C4-2B (cell line): ENCODE results near the gene ACOT11.
"Not testable (repeated sequence)": the region's sequence is repeated elsewhere in the genome, so short reads cannot be mapped to it uniquely, and the experiment has no call there.

ENCODE experiments used
- H3K27ac ChIP-seq: fragments of 450-650 bp; 2 replicates; pipeline ENCODE4 v1.5.1; 2017
- CTCF ChIP-seq: fragments of 450-650 bp; conservative IDR thresholded peaks from 2 replicates; pipeline ENCODE4 v1.5.1; 2017; ENCODE audit warnings: mild to moderate bottlenecking
- ZFX ChIP-seq: fragments of 450-650 bp; IDR thresholded peaks from 2 replicates; pipeline ENCODE4 v1.6.1; 2017

ACOT11 gene

DNA sequence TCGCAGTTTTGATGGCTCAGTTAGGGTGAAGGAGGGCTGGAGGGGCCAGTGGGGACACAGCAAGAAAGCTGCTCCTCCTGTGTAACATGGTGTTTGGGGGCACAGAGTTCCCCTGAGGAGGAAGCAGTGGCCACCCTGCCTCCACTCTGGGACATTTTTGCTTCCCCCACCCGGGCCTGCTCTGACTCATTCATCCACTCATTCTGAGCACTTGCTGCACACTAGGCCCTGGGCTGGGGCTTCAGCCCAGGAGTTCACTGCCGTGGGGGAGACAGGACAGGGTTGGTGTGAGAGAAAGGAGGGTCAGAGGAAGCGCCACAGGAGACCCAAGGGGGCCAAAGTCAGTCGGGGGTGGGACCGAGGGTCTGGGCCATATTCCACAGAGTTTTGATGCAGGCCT, 41.4 kb upstream of the ACOT11 start:
- TF ChIP-seq ZFX, result no peak
- no peak for TF ChIP-seq CTCF
- no peak overlapping the region for H3K27ac ChIP-seq

DNA sequence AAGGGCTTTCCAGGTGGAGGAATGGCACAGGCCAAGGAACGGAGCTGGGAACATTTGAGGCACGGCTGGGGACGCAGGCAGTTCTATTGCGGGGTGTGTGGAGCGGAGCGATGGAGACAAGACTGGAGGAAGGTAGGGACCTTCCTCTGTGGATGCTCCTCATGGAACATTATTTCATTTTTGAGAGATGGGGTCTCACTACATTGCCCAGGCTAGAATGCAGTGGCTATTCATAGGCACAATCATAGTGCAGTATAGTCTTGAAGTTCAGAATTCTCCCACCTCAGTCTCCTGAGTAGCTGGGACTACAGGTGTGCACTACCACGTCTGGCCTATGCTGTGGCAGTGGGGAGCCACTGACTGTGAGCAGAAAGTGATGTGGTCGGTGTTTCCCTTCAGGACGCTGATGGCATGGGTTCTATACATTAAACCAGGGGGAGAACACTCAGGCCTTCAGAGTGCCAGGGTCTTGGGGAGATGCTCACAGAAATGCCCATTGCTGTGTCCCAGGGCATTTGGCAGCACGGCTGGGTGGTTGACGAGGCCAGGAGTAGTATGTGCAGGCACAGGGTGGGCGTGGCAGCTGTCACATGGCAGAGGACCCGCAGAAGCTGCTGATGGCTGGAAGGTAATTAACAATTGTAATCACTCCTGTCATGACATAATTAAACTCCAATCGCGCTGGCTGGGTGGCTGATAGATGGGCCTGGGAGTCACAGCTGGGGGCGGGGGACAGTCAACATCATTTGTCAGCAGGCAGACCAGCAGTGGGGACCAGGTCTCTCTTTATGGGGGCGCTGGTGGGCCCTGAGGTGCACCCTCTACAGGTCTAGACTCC, 40.8 kb upstream of the ACOT11 start:
- TF ChIP-seq ZFX (no peak), CTCF (no peak)
- no peak overlapping the region for H3K27ac ChIP-seq

- TF ChIP-seq CTCF, result no peak
- no peak for TF ChIP-seq ZFX
- H3K27ac ChIP-seq, result no peak overlapping the region
These were observed 37.2 kb upstream of the ACOT11 start for GRCh38 chr1:54510715-54511270.

- not testable (repeated sequence) for H3K27ac ChIP-seq
These were observed 34.0 kb upstream of the ACOT11 start for GRCh38 chr1:54513921-54514580.

GRCh38 chr1:54516249-54516920, 31.6 kb upstream of the ACOT11 start:
- no peak for TF ChIP-seq CTCF
- H3K27ac ChIP-seq, result no peak overlapping the region

DNA sequence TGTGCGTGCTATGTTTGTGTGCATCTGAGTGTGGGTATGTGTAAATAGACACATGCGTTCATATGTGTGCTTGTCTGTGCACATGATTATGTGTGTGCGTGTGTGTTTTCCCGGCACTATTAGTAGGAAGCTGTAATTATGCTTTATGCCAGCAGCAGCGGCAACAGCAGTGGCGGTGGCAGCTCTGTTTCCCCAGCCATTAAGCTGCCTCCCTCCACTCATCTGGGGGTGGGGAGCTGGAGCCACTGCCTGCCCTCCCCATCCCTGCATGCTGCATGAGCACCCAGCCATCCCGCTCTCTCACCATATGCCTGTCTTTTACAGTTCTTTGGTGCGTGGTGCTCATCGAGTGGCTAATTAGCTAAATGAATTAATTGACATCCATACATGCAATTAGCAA, 30.5 kb upstream of the ACOT11 start:
- TF ChIP-seq ZFX (no peak), CTCF (no peak)
- H3K27ac ChIP-seq, result no peak overlapping the region

- no peak for TF ChIP-seq CTCF
- TF ChIP-seq ZFX, result no peak
These were observed 29.5 kb upstream of the ACOT11 start for GRCh38 chr1:54518489-54518888.

More at GRCh38 chr1:54518489-54518888, 29.5 kb upstream of the ACOT11 start:
- H3K27ac ChIP-seq, result no peak overlapping the region
